Muscle layer of duodenum (tissue), 2 donors: Measurements from ENCODE around the gene GAB2.

Experiments used
- H3K27ac ChIP-seq: one replicate; pipeline ENCODE4 v1.7.0; 2013; ENCODE audit warnings: mild to moderate bottlenecking, low read length
- H3K27me3 ChIP-seq: one replicate; pipeline ENCODE4 v1.7.0; 2013; ENCODE audit warnings: low read depth, mild to moderate bottlenecking, control low read depth, low read length
- H3K36me3 ChIP-seq, 2 donors: one replicate each; pipeline ENCODE4 v1.7.0; 2013; ENCODE audit warnings: low read length in 2 of 2, control low read depth in 1 of 2, mild to moderate bottlenecking in 1 of 2; ENCODE audit not compliant: insufficient read depth in 2 of 2, control insufficient read depth in 1 of 2
- H3K4me1 ChIP-seq, 2 donors: one replicate each; pipeline ENCODE4 v1.7.0; 2013; ENCODE audit warnings: low read length in 2 of 2, mild to moderate bottlenecking in 2 of 2, control low read depth in 1 of 2, moderate library complexity in 1 of 2; ENCODE audit not compliant: insufficient read depth in 2 of 2, control insufficient read depth in 1 of 2
- H3K4me3 ChIP-seq, 2 donors: one replicate each; pipeline ENCODE4 v1.7.0; 2013; ENCODE audit warnings: low read length in 2 of 2, low read depth in 1 of 2, mild to moderate bottlenecking in 1 of 2
- H3K9me3 ChIP-seq, 2 donors: one replicate each; pipeline ENCODE4 v1.7.0; 2013; ENCODE audit warnings: low read length in 2 of 2, control low read depth in 1 of 2, mild to moderate bottlenecking in 1 of 2; ENCODE audit not compliant: control insufficient read depth in 1 of 2
- donor health status: healthy.

Gene GAB2

DNA sequence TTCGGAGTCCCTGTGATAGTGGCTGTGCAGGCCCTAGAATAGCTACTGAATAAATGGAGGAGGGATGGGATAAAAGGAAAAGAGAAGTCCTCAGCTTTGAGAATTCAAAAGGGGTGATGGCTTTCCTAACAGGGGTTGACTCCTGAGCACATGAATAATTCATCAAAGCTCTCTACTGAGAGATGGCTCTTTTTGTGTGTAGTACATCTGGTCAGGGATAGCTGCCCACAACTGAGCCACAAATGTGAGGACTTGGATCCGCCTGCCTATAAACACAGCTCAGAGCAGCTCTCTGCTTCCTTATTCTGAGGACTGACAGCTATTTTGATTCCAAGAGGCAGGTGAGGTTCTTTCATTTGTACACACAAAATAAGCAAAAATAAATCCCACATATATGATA, 146.6 kb downstream of the GAB2 start:
- H3K9me3 ChIP-seq = peaks cover 0 to 7% of the 10 kb centered on the region in 2 donors
- peaks cover 0 to 4% of the 10 kb centered on the region in 2 donors for H3K4me1 ChIP-seq
- no peaks in the 10 kb centered on the region for H3K27me3 ChIP-seq
- H3K4me3 ChIP-seq = no peak overlapping the region
- no peak overlapping the region for H3K27ac ChIP-seq
- H3K36me3 ChIP-seq = peaks cover 0 to 6% of the 10 kb centered on the region in 2 donors

GRCh38 chr11:78269806-78270205, 147.8 kb downstream of the GAB2 start:
- Histone ChIP-seq H3K4me1 (peaks cover 0 to 4% of the 10 kb centered on the region in 2 donors), H3K9me3 (peaks cover 0 to 7% of the 10 kb centered on the region in 2 donors), H3K4me3 (no peak overlapping the region), H3K36me3 (peaks cover 0 to 6% of the 10 kb centered on the region in 2 donors), H3K27me3 (no peaks in the 10 kb centered on the region), H3K27ac (no peak overlapping the region)

- Histone ChIP-seq H3K36me3 (peaks cover 0 to 6% of the 10 kb centered on the region in 2 donors), H3K9me3 (peaks cover 0 to 7% of the 10 kb centered on the region in 2 donors), H3K4me1 (peaks cover 0 to 4% of the 10 kb centered on the region in 2 donors), H3K4me3 (no peak overlapping the region), H3K27ac (peak overlapping the region; percentile 10), H3K27me3 (no peaks in the 10 kb centered on the region)
These were observed 148.8 kb downstream of the GAB2 start for GRCh38 chr11:78268591-78269410.

- Histone ChIP-seq H3K27me3 (no peaks in the 10 kb centered on the region), H3K4me1 (peaks cover 0 to 7% of the 10 kb centered on the region in 2 donors), H3K4me3 (no peak overlapping the region), H3K9me3 (no peaks in the 10 kb centered on the region), H3K36me3 (no peaks in the 10 kb centered on the region), H3K27ac (no peak overlapping the region)
These were observed 151.2 kb downstream of the GAB2 start for GRCh38 chr11:78266451-78266850.

DNA sequence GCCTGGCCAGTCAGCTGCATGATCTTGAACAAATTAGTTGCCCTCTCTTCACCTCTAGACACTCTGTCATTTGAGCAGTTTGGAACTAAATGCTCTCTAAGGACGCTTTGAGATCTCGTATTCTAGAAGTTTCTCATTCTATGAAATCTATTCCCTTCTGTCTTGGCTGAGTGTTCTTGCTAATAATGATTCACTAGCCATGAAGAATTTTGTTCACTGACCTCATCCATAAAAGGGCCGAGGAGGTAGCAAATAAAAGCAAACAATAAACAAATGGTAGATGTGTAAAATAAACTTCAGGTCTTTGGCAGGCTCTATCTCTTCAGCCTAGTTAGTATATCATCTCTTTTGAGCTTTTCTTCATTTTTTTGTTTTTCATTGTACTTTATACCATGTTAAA, 152.3 kb downstream of the GAB2 start:
- Histone ChIP-seq H3K9me3 (no peaks in the 10 kb centered on the region), H3K4me3 (no peak overlapping the region), H3K4me1 (peaks cover 0 to 10% of the 10 kb centered on the region in 2 donors), H3K36me3 (no peaks in the 10 kb centered on the region), H3K27me3 (no peaks in the 10 kb centered on the region), H3K27ac (no peak overlapping the region)

DNA sequence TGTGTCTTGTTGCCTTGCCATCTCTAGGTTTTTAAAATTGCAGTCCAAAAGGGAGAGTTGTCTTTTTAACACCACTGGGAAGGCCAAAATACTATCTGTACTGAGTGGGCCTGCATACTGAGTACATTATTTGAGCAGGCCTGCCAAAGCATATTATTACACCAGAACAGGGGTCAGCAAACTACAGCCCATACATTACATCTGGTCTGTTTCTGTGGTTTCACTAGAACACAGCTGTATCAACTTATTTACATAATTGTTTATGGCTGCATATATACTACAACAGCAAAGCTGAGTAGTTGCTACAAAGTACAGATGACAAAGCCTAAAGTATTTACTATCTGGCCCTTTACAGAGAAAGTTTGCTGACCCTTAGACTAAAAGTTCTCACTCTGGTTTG, 154.9 kb downstream of the GAB2 start:
- Histone ChIP-seq H3K36me3 (no peaks in the 10 kb centered on the region), H3K4me1 (peaks cover 1 to 5% of the 10 kb centered on the region in 2 donors), H3K27me3 (no peaks in the 10 kb centered on the region), H3K4me3 (no peak overlapping the region), H3K9me3 (no peaks in the 10 kb centered on the region), H3K27ac (no peak overlapping the region)

DNA sequence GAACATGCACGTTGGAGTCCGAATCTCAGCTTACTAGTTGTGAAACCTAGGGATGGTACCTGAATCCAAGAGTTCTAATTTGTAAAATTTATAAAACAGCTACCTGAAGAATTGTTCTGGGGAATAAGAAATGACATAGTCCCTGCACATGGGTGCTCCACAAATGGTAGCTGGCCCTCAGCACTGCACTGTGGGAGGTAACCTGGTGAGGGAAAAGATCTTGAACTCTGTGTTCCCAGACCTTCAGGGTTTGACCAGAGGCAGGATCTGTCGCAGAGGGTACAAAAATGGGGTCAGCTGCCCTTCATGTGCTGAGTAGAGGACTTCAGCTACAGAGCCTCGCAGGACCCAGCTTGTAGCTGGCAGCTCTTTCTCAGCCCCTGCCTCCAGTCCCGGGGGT, 155.4 kb downstream of the GAB2 start:
- no peak overlapping the region for H3K4me3 ChIP-seq
- H3K27me3 ChIP-seq = no peaks in the 10 kb centered on the region
- peaks cover 5 to 6% of the 10 kb centered on the region in 2 donors for H3K4me1 ChIP-seq
- H3K36me3 ChIP-seq = no peaks in the 10 kb centered on the region
- H3K9me3 ChIP-seq = no peaks in the 10 kb centered on the region
- H3K27ac ChIP-seq = no peak overlapping the region

DNA sequence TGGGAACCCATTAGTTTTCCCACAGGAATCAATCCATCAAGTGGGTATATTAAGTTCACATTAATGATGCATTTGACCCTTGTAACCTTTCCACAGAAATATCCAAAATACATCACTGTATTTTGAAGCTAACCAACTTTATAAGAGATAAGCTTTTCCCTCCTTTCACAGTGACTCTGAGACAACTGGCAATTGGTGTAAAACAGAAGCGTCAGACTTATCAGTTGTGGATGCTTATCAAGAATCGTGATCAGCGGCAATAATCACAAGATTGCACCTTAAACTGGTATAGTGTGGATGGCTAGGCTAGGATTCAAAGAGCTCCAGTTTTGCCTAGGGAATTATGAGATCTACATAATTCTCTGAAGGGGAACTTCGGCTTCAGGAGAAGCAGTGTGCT, 155.8 kb downstream of the GAB2 start:
- H3K4me3 ChIP-seq = no peak overlapping the region
- peaks cover 5 to 10% of the 10 kb centered on the region in 2 donors for H3K4me1 ChIP-seq
- no peaks in the 10 kb centered on the region for H3K36me3 ChIP-seq
- H3K27me3 ChIP-seq = no peaks in the 10 kb centered on the region
- no peaks in the 10 kb centered on the region for H3K9me3 ChIP-seq
- no peak overlapping the region for H3K27ac ChIP-seq

DNA sequence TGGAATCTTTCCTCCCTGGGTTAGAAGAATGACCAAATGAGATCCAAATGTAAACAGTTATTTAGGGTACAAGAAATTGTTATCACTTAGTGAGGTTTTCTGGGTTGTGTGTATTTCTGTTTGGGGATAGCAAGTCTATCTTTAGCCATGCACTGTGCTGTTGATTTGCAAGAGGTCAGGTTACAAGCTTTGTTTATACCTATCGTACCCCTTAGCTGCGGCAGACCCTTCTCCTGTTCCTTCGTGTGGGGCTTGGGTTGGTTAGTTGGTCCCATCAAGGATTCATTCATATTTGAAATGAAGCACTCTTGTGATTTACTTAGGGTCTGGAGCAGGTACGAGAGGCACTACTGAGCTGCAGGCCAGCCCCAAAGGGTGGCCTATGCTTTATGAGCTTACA, 156.3 kb downstream of the GAB2 start:
- no peaks in the 10 kb centered on the region for H3K36me3 ChIP-seq
- no peaks in the 10 kb centered on the region for H3K9me3 ChIP-seq
- peaks cover 5 to 14% of the 10 kb centered on the region in 2 donors for H3K4me1 ChIP-seq
- no peak overlapping the region for H3K4me3 ChIP-seq
- H3K27ac ChIP-seq = no peak overlapping the region
- H3K27me3 ChIP-seq = no peaks in the 10 kb centered on the region

DNA sequence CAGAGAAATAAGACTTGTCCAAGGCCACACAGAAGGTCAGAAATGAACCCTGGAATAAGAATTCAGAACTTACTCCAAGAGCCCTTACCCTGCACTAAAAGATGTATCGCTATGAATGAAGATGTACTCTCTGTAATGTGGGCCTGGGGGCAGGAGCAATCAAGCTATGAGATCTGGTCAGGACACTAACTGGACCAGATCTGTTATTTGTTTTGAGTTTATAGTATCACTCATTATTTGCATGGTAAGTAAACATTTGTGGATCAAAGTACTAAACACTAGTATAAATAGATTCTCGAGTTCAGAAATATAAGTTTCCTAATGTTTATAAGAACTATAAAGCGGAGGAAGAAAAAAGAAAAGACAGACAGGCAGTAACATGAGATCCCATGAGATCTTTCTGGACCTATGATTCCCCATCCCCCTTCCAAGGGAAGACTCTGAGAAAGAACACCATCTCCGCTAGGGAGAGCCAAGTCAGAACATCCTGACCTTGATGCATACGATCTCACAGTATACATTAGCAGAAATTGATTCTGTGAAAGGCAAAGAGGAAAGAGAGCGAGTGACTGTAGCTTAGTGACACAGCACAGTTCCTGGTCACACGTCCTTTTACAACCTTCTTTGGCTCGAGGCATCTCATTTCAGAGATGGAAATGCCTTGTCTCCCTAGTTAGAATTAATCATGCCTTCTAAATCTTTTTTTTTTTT, 157.7 kb downstream of the GAB2 start:
- H3K4me1 ChIP-seq = peaks cover 5 to 15% of the 10 kb centered on the region in 2 donors
- H3K9me3 ChIP-seq = no peaks in the 10 kb centered on the region
- no peak overlapping the region for H3K4me3 ChIP-seq
- no peaks in the 10 kb centered on the region for H3K27me3 ChIP-seq
- H3K27ac ChIP-seq = no peak overlapping the region
- no peaks in the 10 kb centered on the region for H3K36me3 ChIP-seq

GRCh38 chr11:78257654-78258053, 160.0 kb downstream of the GAB2 start:
- Histone ChIP-seq H3K27ac (peak overlapping the region; percentile 61), H3K4me1 (peaks cover 5 to 15% of the 10 kb centered on the region in 2 donors), H3K27me3 (no peaks in the 10 kb centered on the region), H3K36me3 (no peaks in the 10 kb centered on the region), H3K4me3 (no peak overlapping the region), H3K9me3 (no peaks in the 10 kb centered on the region)
